ENCODE results near the gene KRT1.

The KRT1 gene

GRCh38 chr12:52682381-52682660 is 2.1 kb upstream of the KRT1 start:
- DNase-seq (ENCODE audit: extremely low read depth, insufficient read length): no peak
- no peak for TF ChIP-seq CTCF (IDR thresholded peaks at IDR 0.05; ENCODE audit: insufficient read depth, low read length, poor library complexity, severe bottlenecking)
- Histone ChIP-seq H3K27me3 (replicated peaks; ENCODE audit: control insufficient read depth, insufficient read depth, low read length) (peaks cover 3% of the 10 kb centered on the region), H3K4me3 (replicated peaks; ENCODE audit: low read depth, low read length) (no peak overlapping the region), H3K36me3 (ENCODE audit: control insufficient read depth, insufficient read depth, low read length) (no peaks in the 10 kb centered on the region)

GRCh38 chr12:52681526-52682380 is 1.5 kb upstream of the KRT1 start:
- no peak for TF ChIP-seq CTCF (IDR thresholded peaks at IDR 0.05; ENCODE audit: insufficient read depth, low read length, poor library complexity, severe bottlenecking)
- Histone ChIP-seq H3K27me3 (replicated peaks; ENCODE audit: control insufficient read depth, insufficient read depth, low read length) (peaks cover 3% of the 10 kb centered on the region), H3K4me3 (replicated peaks; ENCODE audit: low read depth, low read length) (no peak overlapping the region), H3K36me3 (ENCODE audit: control insufficient read depth, insufficient read depth, low read length) (no peaks in the 10 kb centered on the region)
- DNase-seq (ENCODE audit: extremely low read depth, insufficient read length): no peak

- no peak for TF ChIP-seq CTCF (IDR thresholded peaks at IDR 0.05; ENCODE audit: insufficient read depth, low read length, poor library complexity, severe bottlenecking)
- no peaks in the 10 kb centered on the region; the same call in none of the 2 replicates for H3K27me3 ChIP-seq (replicated peaks; ENCODE audit: control insufficient read depth, insufficient read depth, low read length)
- no peak for DNase-seq (ENCODE audit: extremely low read depth, insufficient read length)
- no peaks in the 10 kb centered on the region for H3K36me3 ChIP-seq (ENCODE audit: control insufficient read depth, insufficient read depth, low read length)
- H3K4me3 ChIP-seq (replicated peaks; ENCODE audit: low read depth, low read length): no peak overlapping the region
These were observed 332 bp downstream of the KRT1 start for GRCh38 chr12:52679875-52680274.

GRCh38 chr12:52677671-52678070 is 2.5 kb downstream of the KRT1 start:
- Histone ChIP-seq H3K36me3 (ENCODE audit: control insufficient read depth, insufficient read depth, low read length) (no peaks in the 10 kb centered on the region), H3K27me3 (replicated peaks; ENCODE audit: control insufficient read depth, insufficient read depth, low read length) (no peaks in the 10 kb centered on the region; the same call in 1 of the 2 replicates), H3K4me3 (replicated peaks; ENCODE audit: low read depth, low read length) (no peak overlapping the region)
- no peak for DNase-seq (ENCODE audit: extremely low read depth, insufficient read length)
- TF ChIP-seq CTCF (IDR thresholded peaks at IDR 0.05; ENCODE audit: insufficient read depth, low read length, poor library complexity, severe bottlenecking): no peak

GRCh38 chr12:52677126-52677525 is 3.1 kb downstream of the KRT1 start:
- Histone ChIP-seq H3K36me3 (ENCODE audit: control insufficient read depth, insufficient read depth, low read length) (no peaks in the 10 kb centered on the region), H3K4me3 (replicated peaks; ENCODE audit: low read depth, low read length) (no peak overlapping the region), H3K27me3 (replicated peaks; ENCODE audit: control insufficient read depth, insufficient read depth, low read length) (no peaks in the 10 kb centered on the region)
- DNase-seq (ENCODE audit: extremely low read depth, insufficient read length): no peak
- no peak for TF ChIP-seq CTCF (IDR thresholded peaks at IDR 0.05; ENCODE audit: insufficient read depth, low read length, poor library complexity, severe bottlenecking)
